Measurements from ENCODE around the gene RIC8B.

RIC8B gene

DNA sequence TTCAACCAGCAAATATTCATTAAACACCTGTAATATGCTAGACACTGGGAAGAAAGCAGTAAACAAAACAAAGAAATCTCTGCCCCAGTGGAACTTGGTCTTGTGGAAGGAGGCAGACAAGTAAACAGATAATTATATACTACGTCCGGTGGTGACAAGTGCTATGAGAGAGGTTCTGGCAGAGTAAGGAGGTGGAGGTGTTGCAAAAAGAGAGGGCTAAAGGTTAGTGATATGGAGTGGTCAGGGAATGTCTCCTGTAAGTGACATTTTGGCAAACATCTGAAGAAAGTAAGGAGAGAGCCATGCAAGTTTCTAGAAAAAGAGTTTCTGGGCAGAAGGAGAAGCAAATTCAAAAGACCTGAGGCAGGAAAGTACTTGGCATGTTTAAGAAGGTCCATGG lies 73.4 kb downstream of the RIC8B start:
- Histone ChIP-seq H3K23ac (ENCODE audit: low read depth, low read length, poor library complexity) (no peak overlapping the region), H3K79me1 (ENCODE audit: low read depth, low read length) (peaks cover 2% of the 10 kb centered on the region), H4K8ac (ENCODE audit: low read depth, low read length) (no peak overlapping the region), H3K4me1 (ENCODE audit: control insufficient read depth in 2 of 2, insufficient read depth in 1 of 2, low read depth in 1 of 2, low read length in 2 of 2) (no peaks in the 10 kb centered on the region), H2BK12ac (ENCODE audit: low read length) (no peak overlapping the region), H3K4me3 (ENCODE audit: low read length in 2 of 2) (no peak overlapping the region), H3K9me3 (replicated peaks in 1 of 2; ENCODE audit: control insufficient read depth in 2 of 2, insufficient read depth in 1 of 2, low read depth in 1 of 2, low read length in 2 of 2) (peaks cover 0 to 24% of the 10 kb centered on the region in 2 donors), H3K27me3 (ENCODE audit: control insufficient read depth in 3 of 3, insufficient read depth in 3 of 3, low read depth in 1 of 3, low read length in 3 of 3) (no peaks in the 10 kb centered on the region), H2BK5ac (ENCODE audit: low read length) (no peak overlapping the region), H3K36me3 (replicated peaks in 1 of 2; ENCODE audit: control insufficient read depth in 2 of 2, insufficient read depth in 2 of 2, low read length in 2 of 2) (peaks cover 10 to 99% of the 10 kb centered on the region in 2 donors), H2AFZ (ENCODE audit: low read length) (no peak overlapping the region), H3K18ac (ENCODE audit: low read length) (no peak overlapping the region), H3K4me2 (ENCODE audit: insufficient read depth, low read length, poor library complexity, severe bottlenecking) (no peak overlapping the region), H2BK120ac (ENCODE audit: low read depth, low read length) (no peak overlapping the region), H3K14ac (ENCODE audit: low read length) (no peak overlapping the region), H3K4ac (ENCODE audit: low read length) (no peak overlapping the region), H3K27ac (replicated peaks; ENCODE audit: low read length) (no peak overlapping the region), H2BK15ac (ENCODE audit: low read length) (no peak overlapping the region), H4K91ac (ENCODE audit: low read depth, low read length, poor library complexity) (no peak overlapping the region), H3K9ac (ENCODE audit: low read depth, low read length, poor library complexity) (no peak overlapping the region), H2AK5ac (ENCODE audit: low read depth, low read length) (no peak overlapping the region)
- DNase-seq (ENCODE audit: low spot score), result no peak
- WGBS, 2 donors (ENCODE audit: extremely low coverage in 2 of 2, insufficient read length in 2 of 2, insufficient replicate concordance in 1 of 2), result no CpG with 5 or more reads among the region's 2 CpGs

DNA sequence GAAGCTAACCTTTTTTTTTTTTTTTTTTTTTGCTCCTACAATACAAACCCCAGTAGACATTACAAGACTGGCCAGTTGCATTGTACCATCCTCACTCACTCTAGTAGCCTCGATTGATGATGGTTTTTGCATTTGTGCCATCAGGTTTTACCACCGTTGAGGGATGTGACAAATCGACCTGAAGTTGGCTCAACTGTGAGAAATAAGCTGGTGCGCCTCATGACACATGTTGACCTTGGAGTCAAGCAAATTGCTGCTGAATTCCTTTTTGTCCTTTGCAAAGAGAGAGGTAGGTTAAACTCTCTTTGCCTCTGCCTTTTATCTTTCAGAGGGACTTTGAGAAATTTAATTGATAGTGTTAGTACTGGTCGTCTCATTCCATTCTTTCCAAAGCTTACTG lies 76.8 kb downstream of the RIC8B start:
- H3K79me1 ChIP-seq (ENCODE audit: low read depth, low read length), result peaks cover 2% of the 10 kb centered on the region
- no CpG with 5 or more reads among the region's 5 CpGs for WGBS, 2 donors (ENCODE audit: extremely low coverage in 2 of 2, insufficient read length in 2 of 2, insufficient replicate concordance in 1 of 2)

DNA sequence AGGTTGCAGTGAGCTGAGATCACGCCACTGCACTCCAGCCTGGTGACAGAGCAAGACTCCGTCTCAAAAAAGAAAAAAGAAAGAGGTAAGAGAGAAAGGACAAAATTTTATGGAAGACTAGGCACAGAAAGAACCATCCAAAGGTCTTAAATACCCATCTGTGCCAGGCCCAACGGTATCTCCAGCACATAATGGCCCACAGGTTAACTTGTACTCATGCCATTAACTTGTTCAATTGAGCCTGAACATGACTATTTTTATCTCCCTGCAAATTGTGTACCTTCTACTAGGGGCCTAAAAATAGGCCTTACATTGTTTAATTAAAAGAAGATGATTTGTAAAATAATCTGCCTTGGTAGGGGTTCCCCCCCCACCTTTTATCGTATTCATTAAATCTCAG lies 80.2 kb downstream of the RIC8B start:
- no peak overlapping the region for H2BK120ac ChIP-seq (ENCODE audit: low read depth, low read length)

More for the DNA sequence above, 76.8 kb downstream of the RIC8B start:
- DNase-seq (ENCODE audit: low spot score), result no peak
- no peak overlapping the region for H3K4me2 ChIP-seq (ENCODE audit: insufficient read depth, low read length, poor library complexity, severe bottlenecking)
- no peak overlapping the region for H2AFZ ChIP-seq (ENCODE audit: low read length)
- H3K14ac ChIP-seq (ENCODE audit: low read length), result no peak overlapping the region
- no peaks in the 10 kb centered on the region for H3K4me1 ChIP-seq (ENCODE audit: control insufficient read depth in 2 of 2, insufficient read depth in 1 of 2, low read depth in 1 of 2, low read length in 2 of 2)
- no peak overlapping the region for H3K4ac ChIP-seq (ENCODE audit: low read length)
- no peak overlapping the region for H3K23ac ChIP-seq (ENCODE audit: low read depth, low read length, poor library complexity)
- no peak overlapping the region for H4K91ac ChIP-seq (ENCODE audit: low read depth, low read length, poor library complexity)
- peaks cover 0 to 24% of the 10 kb centered on the region in 2 donors for H3K9me3 ChIP-seq (replicated peaks in 1 of 2; ENCODE audit: control insufficient read depth in 2 of 2, insufficient read depth in 1 of 2, low read depth in 1 of 2, low read length in 2 of 2)
- H4K8ac ChIP-seq (ENCODE audit: low read depth, low read length), result no peak overlapping the region
- no peak overlapping the region for H3K27ac ChIP-seq (replicated peaks; ENCODE audit: low read length)
- H3K9ac ChIP-seq (ENCODE audit: low read depth, low read length, poor library complexity), result no peak overlapping the region
- no peak overlapping the region for H2BK12ac ChIP-seq (ENCODE audit: low read length)
- no peaks in the 10 kb centered on the region for H3K27me3 ChIP-seq (ENCODE audit: control insufficient read depth in 3 of 3, insufficient read depth in 3 of 3, low read depth in 1 of 3, low read length in 3 of 3)
- peaks cover 7 to 96% of the 10 kb centered on the region in 2 donors for H3K36me3 ChIP-seq (replicated peaks in 1 of 2; ENCODE audit: control insufficient read depth in 2 of 2, insufficient read depth in 2 of 2, low read length in 2 of 2)
- H2BK120ac ChIP-seq (ENCODE audit: low read depth, low read length), result no peak overlapping the region
- no peak overlapping the region for H2BK5ac ChIP-seq (ENCODE audit: low read length)
- no peak overlapping the region for H3K18ac ChIP-seq (ENCODE audit: low read length)
- H2BK15ac ChIP-seq (ENCODE audit: low read length), result no peak overlapping the region
- H2AK5ac ChIP-seq (ENCODE audit: low read depth, low read length), result no peak overlapping the region
- H3K4me3 ChIP-seq (ENCODE audit: low read length in 2 of 2), result no peak overlapping the region

DNA sequence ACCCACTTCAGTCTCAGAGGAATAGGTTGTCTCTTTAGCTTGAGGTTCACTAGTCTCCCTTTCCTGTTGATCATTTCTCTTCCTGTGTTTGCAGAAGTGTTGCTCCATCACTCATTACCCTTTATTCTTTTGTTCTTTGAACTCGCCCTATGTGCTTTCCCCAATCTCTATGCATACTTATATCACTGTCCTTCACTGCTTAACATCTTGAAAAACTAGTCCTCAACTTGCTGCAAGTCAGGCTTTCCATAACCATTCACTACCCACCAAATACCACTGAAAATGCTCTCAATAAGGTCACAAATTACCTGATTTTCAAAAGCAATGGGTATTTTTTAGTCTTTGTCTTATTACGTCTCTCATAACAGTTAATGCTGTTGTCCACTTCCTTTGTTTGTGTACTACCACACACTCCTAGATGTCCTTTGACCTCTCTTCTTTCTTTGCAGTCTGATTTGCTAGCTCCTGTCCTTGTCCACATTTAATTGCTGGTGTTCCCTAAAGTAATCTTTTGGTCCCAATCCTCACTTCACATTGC lies 80.8 kb downstream of the RIC8B start:
- no CpG with 5 or more reads among the region's 2 CpGs for WGBS, 2 donors (ENCODE audit: extremely low coverage in 2 of 2, insufficient read length in 2 of 2, insufficient replicate concordance in 1 of 2)
- no peak overlapping the region for H3K27ac ChIP-seq (replicated peaks; ENCODE audit: low read length)
- H2BK5ac ChIP-seq (ENCODE audit: low read length), result no peak overlapping the region

More for the DNA sequence above, 80.2 kb downstream of the RIC8B start:
- Histone ChIP-seq H4K8ac (ENCODE audit: low read depth, low read length) (no peak overlapping the region), H3K23ac (ENCODE audit: low read depth, low read length, poor library complexity) (no peak overlapping the region), H3K27me3 (ENCODE audit: control insufficient read depth in 3 of 3, insufficient read depth in 3 of 3, low read depth in 1 of 3, low read length in 3 of 3) (no peaks in the 10 kb centered on the region), H3K9me3 (replicated peaks in 1 of 2; ENCODE audit: control insufficient read depth in 2 of 2, insufficient read depth in 1 of 2, low read depth in 1 of 2, low read length in 2 of 2) (peaks cover 0 to 7% of the 10 kb centered on the region in 2 donors), H3K4me1 (ENCODE audit: control insufficient read depth in 2 of 2, insufficient read depth in 1 of 2, low read depth in 1 of 2, low read length in 2 of 2) (no peaks in the 10 kb centered on the region), H3K4me3 (ENCODE audit: low read length in 2 of 2) (no peak overlapping the region), H2AFZ (ENCODE audit: low read length) (no peak overlapping the region), H3K9ac (ENCODE audit: low read depth, low read length, poor library complexity) (no peak overlapping the region), H3K18ac (ENCODE audit: low read length) (no peak overlapping the region), H3K4me2 (ENCODE audit: insufficient read depth, low read length, poor library complexity, severe bottlenecking) (no peak overlapping the region), H2BK5ac (ENCODE audit: low read length) (no peak overlapping the region), H2BK15ac (ENCODE audit: low read length) (no peak overlapping the region), H2BK12ac (ENCODE audit: low read length) (no peak overlapping the region), H2AK5ac (ENCODE audit: low read depth, low read length) (no peak overlapping the region), H4K91ac (ENCODE audit: low read depth, low read length, poor library complexity) (no peak overlapping the region), H3K27ac (replicated peaks; ENCODE audit: low read length) (no peak overlapping the region), H3K14ac (ENCODE audit: low read length) (no peak overlapping the region), H3K4ac (ENCODE audit: low read length) (no peak overlapping the region), H3K36me3 (replicated peaks in 1 of 2; ENCODE audit: control insufficient read depth in 2 of 2, insufficient read depth in 2 of 2, low read length in 2 of 2) (peaks cover 6 to 96% of the 10 kb centered on the region in 2 donors), H3K79me1 (ENCODE audit: low read depth, low read length) (peaks cover 2% of the 10 kb centered on the region)
- no peak for DNase-seq (ENCODE audit: low spot score)
- WGBS, 2 donors (ENCODE audit: extremely low coverage in 2 of 2, insufficient read length in 2 of 2, insufficient replicate concordance in 1 of 2), result no CpG with 5 or more reads among the region's 4 CpGs

More for the DNA sequence above, 80.8 kb downstream of the RIC8B start:
- no peak overlapping the region for H4K8ac ChIP-seq (ENCODE audit: low read depth, low read length)
- H3K27me3 ChIP-seq (ENCODE audit: control insufficient read depth in 3 of 3, insufficient read depth in 3 of 3, low read depth in 1 of 3, low read length in 3 of 3), result no peaks in the 10 kb centered on the region
- no peak for DNase-seq (ENCODE audit: low spot score)
- H2BK120ac ChIP-seq (ENCODE audit: low read depth, low read length), result no peak overlapping the region
- peaks cover 5 to 96% of the 10 kb centered on the region in 2 donors for H3K36me3 ChIP-seq (replicated peaks in 1 of 2; ENCODE audit: control insufficient read depth in 2 of 2, insufficient read depth in 2 of 2, low read length in 2 of 2)
- H3K4me1 ChIP-seq (ENCODE audit: control insufficient read depth in 2 of 2, insufficient read depth in 1 of 2, low read depth in 1 of 2, low read length in 2 of 2), result no peaks in the 10 kb centered on the region
- no peak overlapping the region for H2AFZ ChIP-seq (ENCODE audit: low read length)
- H2BK12ac ChIP-seq (ENCODE audit: low read length), result no peak overlapping the region
- H3K14ac ChIP-seq (ENCODE audit: low read length), result no peak overlapping the region
- H3K9me3 ChIP-seq (replicated peaks in 1 of 2; ENCODE audit: control insufficient read depth in 2 of 2, insufficient read depth in 1 of 2, low read depth in 1 of 2, low read length in 2 of 2), result peaks cover 0 to 2% of the 10 kb centered on the region in 2 donors
- H2BK15ac ChIP-seq (ENCODE audit: low read length), result no peak overlapping the region
- H3K4me3 ChIP-seq (ENCODE audit: low read length in 2 of 2), result no peak overlapping the region
- H2AK5ac ChIP-seq (ENCODE audit: low read depth, low read length), result no peak overlapping the region
- H3K79me1 ChIP-seq (ENCODE audit: low read depth, low read length), result no peaks in the 10 kb centered on the region
- H3K9ac ChIP-seq (ENCODE audit: low read depth, low read length, poor library complexity), result no peak overlapping the region
- no peak overlapping the region for H3K4me2 ChIP-seq (ENCODE audit: insufficient read depth, low read length, poor library complexity, severe bottlenecking)
- no peak overlapping the region for H4K91ac ChIP-seq (ENCODE audit: low read depth, low read length, poor library complexity)
- no peak overlapping the region for H3K4ac ChIP-seq (ENCODE audit: low read length)
- H3K23ac ChIP-seq (ENCODE audit: low read depth, low read length, poor library complexity), result no peak overlapping the region
- H3K18ac ChIP-seq (ENCODE audit: low read length), result no peak overlapping the region
